ENCODE data around the gene DCD. TPM values are rescaled to one million over a fixed set of nuclear protein-coding genes. Genes with fewer than 3 reads are reported as not detected.

The DCD gene
- total and polyA plus RNA-seq, 9 of the 15 experiments (the other 6 are each of a cell fraction or from before 2014, with no cell fraction given) = not detected

DNA sequence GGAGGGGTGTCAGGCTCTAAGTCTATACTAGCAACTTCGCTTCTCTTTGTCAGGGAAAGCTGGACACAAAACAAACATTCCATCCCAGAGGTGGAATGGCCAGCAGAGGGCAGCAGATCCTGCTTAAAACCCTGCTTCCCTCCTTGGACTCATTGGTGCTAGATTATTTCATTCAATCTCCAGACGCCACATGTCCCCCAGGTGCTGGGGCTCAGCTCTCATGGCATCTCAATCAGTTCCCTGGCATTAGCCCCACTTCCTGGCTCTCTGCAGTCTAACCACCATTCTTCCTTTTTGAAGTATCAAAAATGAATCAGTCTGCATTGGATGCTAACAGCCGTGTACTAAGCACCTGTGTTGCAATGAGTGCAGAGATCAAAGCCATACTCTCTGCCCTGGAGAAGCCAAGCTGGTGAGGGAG is 51.6 kb downstream of the DCD start:
- in situ Hi-C loops (cut with MboI) (no loop called here), intact Hi-C loops (cut with micrococcal nuclease) (no loop called here)
- H3K27ac ChIP-seq (ENCODE audit: extremely low read depth, low read depth, low read length) = no peak overlapping the region
- DNase-seq (ENCODE audit: extremely low read depth in 1 of 4, low spot score in 3 of 4) = peak; percentile 59 to 76 (median 72)
- CTCF ChIA-PET (ENCODE audit: low intra/inter-chr PET ratio) = interaction anchor here (1.4 kb wide), 1 partner anchor 362 kb away, joined by 4 read pairs; no protein-coding TSS in a partner anchor
- no peak overlapping the region for H3K4me2 ChIP-seq (ENCODE audit: insufficient read depth, low read length)
- H3K27me3 ChIP-seq (ENCODE audit: control insufficient read depth in 2 of 2, insufficient read depth in 2 of 2, low read length in 2 of 2) = peaks cover 5 to 31% of the 10 kb centered on the region in 2 experiments; a peak in 4 of 5 replicates
- H3K9ac ChIP-seq (ENCODE audit: insufficient read depth in 1 of 2, low read depth in 2 of 2, low read length in 2 of 2) = no peak overlapping the region
- H3K4me3 ChIP-seq = no peak overlapping the region
- FAIRE-seq = peak; percentile 91
- no peak overlapping the region for H2AFZ ChIP-seq (ENCODE audit: low read depth, low read length)
- H3K79me2 ChIP-seq (ENCODE audit: control insufficient read depth, insufficient read depth, low read length) = no peaks in the 10 kb centered on the region
- H3K36me3 ChIP-seq (ENCODE audit: control insufficient read depth, insufficient read depth, low read length) = no peaks in the 10 kb centered on the region
- BruUV-seq (replicated peaks) = no TSS peak
- peak; percentile 89 for ATAC-seq
- H4K20me1 ChIP-seq (replicated peaks; ENCODE audit: control insufficient read depth, insufficient read depth, low read length) = peaks cover 3% of the 10 kb centered on the region; the same call in 1 of the 2 replicates
- H3K9me1 ChIP-seq (ENCODE audit: control insufficient read depth, insufficient read depth, low read length) = no peaks in the 10 kb centered on the region
- TF ChIP-seq, protein P1, sequence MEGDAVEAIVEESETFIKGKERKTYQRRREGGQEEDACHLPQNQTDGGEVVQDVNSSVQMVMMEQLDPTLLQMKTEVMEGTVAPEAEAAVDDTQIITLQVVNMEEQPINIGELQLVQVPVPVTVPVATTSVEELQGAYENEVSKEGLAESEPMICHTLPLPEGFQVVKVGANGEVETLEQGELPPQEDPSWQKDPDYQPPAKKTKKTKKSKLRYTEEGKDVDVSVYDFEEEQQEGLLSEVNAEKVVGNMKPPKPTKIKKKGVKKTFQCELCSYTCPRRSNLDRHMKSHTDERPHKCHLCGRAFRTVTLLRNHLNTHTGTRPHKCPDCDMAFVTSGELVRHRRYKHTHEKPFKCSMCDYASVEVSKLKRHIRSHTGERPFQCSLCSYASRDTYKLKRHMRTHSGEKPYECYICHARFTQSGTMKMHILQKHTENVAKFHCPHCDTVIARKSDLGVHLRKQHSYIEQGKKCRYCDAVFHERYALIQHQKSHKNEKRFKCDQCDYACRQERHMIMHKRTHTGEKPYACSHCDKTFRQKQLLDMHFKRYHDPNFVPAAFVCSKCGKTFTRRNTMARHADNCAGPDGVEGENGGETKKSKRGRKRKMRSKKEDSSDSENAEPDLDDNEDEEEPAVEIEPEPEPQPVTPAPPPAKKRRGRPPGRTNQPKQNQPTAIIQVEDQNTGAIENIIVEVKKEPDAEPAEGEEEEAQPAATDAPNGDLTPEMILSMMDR (IDR thresholded peaks at IDR 0.05 in 2 of 3, conservative IDR thresholded peaks at IDR 0.05 in 1 of 3; ENCODE audit: insufficient read depth in 2 of 3, low read depth in 1 of 3, low read length in 3 of 3) = peak; percentile 75 to 89 (median 86)
- TF ChIP-seq RAD21 (CRISPR knock-in tag; conservative IDR thresholded peaks at IDR 0.05 in 1 of 2, IDR thresholded peaks at IDR 0.05 in 1 of 2) (peak; percentile 49 to 55), KLF16 (IDR thresholded peaks at IDR 0.05) (0 out of 2 replicates have a peak, but pooled peaks have one; percentile 43), FOXP1 (CRISPR knock-in tag; IDR thresholded peaks at IDR 0.05) (no peak), SMC3 (conservative IDR thresholded peaks at IDR 0.05; ENCODE audit: insufficient read depth, low read depth, low read length) (0 out of 2 replicates have a peak, but pooled peaks have one; percentile 11), RFX1 (IDR thresholded peaks at IDR 0.05) (no peak)
- 2% methylated on average over 3 of the region's 3 CpGs for WGBS (ENCODE audit: insufficient coverage, low coverage, missing lambda C conversion rate)
- no peaks in the 10 kb centered on the region for H3K9me3 ChIP-seq (replicated peaks; ENCODE audit: control insufficient read depth, insufficient read depth, low read depth, low read length)
- POLR2A ChIA-PET = interaction anchor here (0.7 to 0.8 kb wide), 2 partner anchors 34 to 40 kb away, joined by 3 to 4 read pairs; no protein-coding TSS in a partner anchor
- no peaks in the 10 kb centered on the region; a peak in 2 of 5 replicates for H3K4me1 ChIP-seq (replicated peaks in 1 of 2; ENCODE audit: control insufficient read depth in 2 of 2, insufficient read depth in 2 of 2, low read length in 2 of 2)
